Activated effector memory CD4-positive, alpha-beta T cell treated with Interleukin-2 at 50 U/mL for 16 hours (primary cell): Measurements from ENCODE around the gene ZG16B.

Experiments used
- DNase-seq: peaks from one replicate; pipeline ENCODE4 v3.0.0-alpha.2; 2020

Gene ZG16B

GRCh38 chr16:2829501-2830354 lies at the start of gene ZG16B:
TSS of gene ZG16B (plus strand) at chr16:2830303. CDS start at chr16:2830442, 139 bp downstream.
- DNase-seq = no peak

GRCh38 chr16:2782583-2783351 lies 47.3 kb upstream of the ZG16B start:
- no peak for DNase-seq

GRCh38 chr16:2783581-2784357 lies 46.3 kb upstream of the ZG16B start:
- no peak for DNase-seq

- no peak for DNase-seq
Observed at GRCh38 chr16:2784358-2785100, 45.6 kb upstream of the ZG16B start.

- peak; percentile 19 for DNase-seq
Observed at GRCh38 chr16:2785101-2785991, 44.8 kb upstream of the ZG16B start.

- DNase-seq = no peak
Observed at GRCh38 chr16:2786061-2786825, 43.9 kb upstream of the ZG16B start.

GRCh38 chr16:2786826-2787151 lies 43.3 kb upstream of the ZG16B start:
- DNase-seq = no peak

- DNase-seq = no peak
Observed at GRCh38 chr16:2787406-2787805, 42.7 kb upstream of the ZG16B start, which contains the start of gene PRSS33. TSS of gene PRSS33 (minus strand) at chr16:2787560. CDS start at chr16:2786547, 1,013 bp downstream.

GRCh38 chr16:2787961-2788360 lies 42.1 kb upstream of the ZG16B start:
- no peak for DNase-seq

- no peak for DNase-seq
Observed at GRCh38 chr16:2790631-2791030, 39.5 kb upstream of the ZG16B start.

GRCh38 chr16:2791174-2791573 lies 38.9 kb upstream of the ZG16B start:
- DNase-seq = no peak

GRCh38 chr16:2792940-2793339 lies 37.2 kb upstream of the ZG16B start:
- DNase-seq = no peak

- DNase-seq = no peak
Observed at GRCh38 chr16:2795395-2796143, 34.5 kb upstream of the ZG16B start.

- no peak for DNase-seq
Observed at GRCh38 chr16:2798723-2799204, 31.3 kb upstream of the ZG16B start.

- no peak for DNase-seq
Observed at GRCh38 chr16:2799205-2799858, 30.8 kb upstream of the ZG16B start.

- no peak for DNase-seq
Observed at GRCh38 chr16:2799859-2800226, 30.3 kb upstream of the ZG16B start.

GRCh38 chr16:2803545-2804195 lies 26.4 kb upstream of the ZG16B start:
- no peak for DNase-seq

GRCh38 chr16:2804728-2805127 lies 25.4 kb upstream of the ZG16B start:
- DNase-seq = no peak

GRCh38 chr16:2806286-2806685 lies 23.8 kb upstream of the ZG16B start:
- DNase-seq = no peak
